ENCODE measurements around the gene DPEP1. TPM values are rescaled to one million over a fixed set of nuclear protein-coding genes. Genes with fewer than 3 reads are reported as not detected.

The DPEP1 gene
- total RNA-seq, 1 donor from 2014 or later: not detected

GRCh38 chr16:89607453-89607852 is 6.0 kb upstream of the DPEP1 start:
- intact Hi-C loops (cut with micrococcal nuclease): no loop called here
- TF ChIP-seq, protein P1, sequence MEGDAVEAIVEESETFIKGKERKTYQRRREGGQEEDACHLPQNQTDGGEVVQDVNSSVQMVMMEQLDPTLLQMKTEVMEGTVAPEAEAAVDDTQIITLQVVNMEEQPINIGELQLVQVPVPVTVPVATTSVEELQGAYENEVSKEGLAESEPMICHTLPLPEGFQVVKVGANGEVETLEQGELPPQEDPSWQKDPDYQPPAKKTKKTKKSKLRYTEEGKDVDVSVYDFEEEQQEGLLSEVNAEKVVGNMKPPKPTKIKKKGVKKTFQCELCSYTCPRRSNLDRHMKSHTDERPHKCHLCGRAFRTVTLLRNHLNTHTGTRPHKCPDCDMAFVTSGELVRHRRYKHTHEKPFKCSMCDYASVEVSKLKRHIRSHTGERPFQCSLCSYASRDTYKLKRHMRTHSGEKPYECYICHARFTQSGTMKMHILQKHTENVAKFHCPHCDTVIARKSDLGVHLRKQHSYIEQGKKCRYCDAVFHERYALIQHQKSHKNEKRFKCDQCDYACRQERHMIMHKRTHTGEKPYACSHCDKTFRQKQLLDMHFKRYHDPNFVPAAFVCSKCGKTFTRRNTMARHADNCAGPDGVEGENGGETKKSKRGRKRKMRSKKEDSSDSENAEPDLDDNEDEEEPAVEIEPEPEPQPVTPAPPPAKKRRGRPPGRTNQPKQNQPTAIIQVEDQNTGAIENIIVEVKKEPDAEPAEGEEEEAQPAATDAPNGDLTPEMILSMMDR (IDR thresholded peaks at IDR 0.05; ENCODE audit: borderline replicate concordance): no peak
- Histone ChIP-seq H3K27me3 (ENCODE audit: low read depth) (peaks cover 67% of the 10 kb centered on the region), H3K4me1 (peaks cover 5% of the 10 kb centered on the region), H3K36me3 (no peaks in the 10 kb centered on the region), H3K4me3 (no peak overlapping the region), H3K27ac (replicated peaks) (no peak overlapping the region), H3K9me3 (replicated peaks) (no peaks in the 10 kb centered on the region)
- DNase-seq: no peak

DNA sequence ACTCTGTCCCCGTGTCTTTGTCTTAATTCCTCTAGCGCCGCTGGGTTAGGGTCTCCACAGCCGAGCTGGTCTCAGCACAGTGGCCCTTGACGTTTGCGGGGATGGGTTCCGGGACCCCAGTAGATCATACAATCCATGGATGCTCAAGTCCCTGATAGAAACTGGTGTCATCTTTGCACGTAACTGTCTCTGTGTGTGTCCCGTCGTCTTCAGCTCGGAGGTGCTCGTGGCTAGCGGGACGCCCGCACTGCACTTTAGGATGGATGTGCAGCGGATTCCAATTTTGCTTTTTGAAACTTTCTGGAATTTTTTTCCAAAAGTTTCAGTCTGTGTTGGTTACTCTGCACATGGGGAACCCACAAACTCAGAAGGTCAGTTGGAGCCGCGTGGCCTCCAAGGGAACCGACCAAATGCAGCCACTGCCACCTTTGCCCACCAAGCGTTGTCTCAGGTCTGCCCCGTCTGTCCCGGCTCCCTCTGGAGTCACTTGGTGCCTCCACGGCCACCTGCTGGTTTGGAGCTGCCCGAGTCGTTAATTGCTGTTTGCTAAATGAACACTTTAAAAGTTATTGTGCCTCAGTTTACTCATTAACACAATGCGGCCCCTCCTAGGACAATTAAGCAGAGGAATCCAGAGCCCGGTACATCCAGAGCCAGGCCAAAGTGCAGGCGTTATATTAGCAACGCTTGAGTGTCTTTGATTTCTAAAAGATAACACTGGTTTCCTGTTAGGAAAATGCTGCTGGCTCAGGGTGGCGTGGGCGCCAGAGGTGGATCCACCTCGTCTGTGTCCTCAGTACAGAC is 5.3 kb upstream of the DPEP1 start:
- Histone ChIP-seq H3K27me3 (ENCODE audit: low read depth) (peaks cover 67% of the 10 kb centered on the region), H3K27ac (replicated peaks) (no peak overlapping the region), H3K4me3 (no peak overlapping the region), H3K4me1 (no peaks in the 10 kb centered on the region), H3K9me3 (replicated peaks) (no peaks in the 10 kb centered on the region), H3K36me3 (no peaks in the 10 kb centered on the region)
- intact Hi-C loops (cut with micrococcal nuclease): no loop called here
- TF ChIP-seq, protein P1 (IDR thresholded peaks at IDR 0.05; ENCODE audit: borderline replicate concordance): no peak
- DNase-seq: no peak

GRCh38 chr16:89610108-89610453 is 3.4 kb upstream of the DPEP1 start:
- Histone ChIP-seq H3K36me3 (no peaks in the 10 kb centered on the region), H3K4me1 (no peaks in the 10 kb centered on the region), H3K9me3 (replicated peaks) (no peaks in the 10 kb centered on the region), H3K27ac (replicated peaks) (no peak overlapping the region), H3K4me3 (no peak overlapping the region), H3K27me3 (ENCODE audit: low read depth) (peaks cover 73% of the 10 kb centered on the region)
- TF ChIP-seq, protein P1 (IDR thresholded peaks at IDR 0.05; ENCODE audit: borderline replicate concordance): no peak
- DNase-seq: no peak
- intact Hi-C loops (cut with micrococcal nuclease): no loop called here

GRCh38 chr16:89612415-89613166 is 851 bp upstream of the DPEP1 start:
- intact Hi-C loops (cut with micrococcal nuclease): no loop called here
- H3K27ac ChIP-seq (replicated peaks): no peak overlapping the region
- peaks cover 10% of the 10 kb centered on the region for H3K4me1 ChIP-seq
- no peaks in the 10 kb centered on the region for H3K36me3 ChIP-seq
- no peaks in the 10 kb centered on the region for H3K9me3 ChIP-seq (replicated peaks)
- DNase-seq: no peak
- H3K27me3 ChIP-seq (ENCODE audit: low read depth): peaks cover 68% of the 10 kb centered on the region
- TF ChIP-seq, protein P1 (IDR thresholded peaks at IDR 0.05; ENCODE audit: borderline replicate concordance): no peak
- no peak overlapping the region for H3K4me3 ChIP-seq

DNA sequence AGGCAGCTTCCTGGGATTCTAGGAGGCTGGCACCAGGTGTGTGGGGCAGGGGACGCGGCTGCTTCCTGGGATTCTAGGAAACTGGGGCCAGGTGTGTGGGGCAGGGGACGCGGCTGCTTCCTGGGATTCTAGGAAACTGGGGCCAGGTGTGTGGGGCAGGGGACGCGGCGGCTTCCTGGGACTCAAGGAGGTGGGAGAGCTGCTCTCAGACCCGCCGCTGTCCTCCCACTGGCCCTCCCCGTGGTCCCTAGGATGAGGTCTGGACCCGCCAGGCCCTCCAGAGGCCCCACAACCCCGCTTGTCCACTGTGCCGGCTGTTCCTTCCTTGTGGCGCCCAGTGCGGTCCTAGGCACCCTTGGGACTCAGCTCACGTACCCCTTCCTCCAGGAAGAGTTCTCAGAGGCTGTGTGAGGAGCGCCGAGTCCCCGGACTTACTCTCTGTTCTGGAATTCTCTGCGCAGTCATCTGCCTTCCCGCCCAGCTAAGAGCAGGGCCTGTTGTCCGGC is 565 bp downstream of the DPEP1 start:
- DNase-seq: no peak
- TF ChIP-seq, protein P1 (IDR thresholded peaks at IDR 0.05; ENCODE audit: borderline replicate concordance): no peak
- Histone ChIP-seq H3K4me3 (no peak overlapping the region), H3K36me3 (no peaks in the 10 kb centered on the region), H3K27me3 (ENCODE audit: low read depth) (peaks cover 67% of the 10 kb centered on the region), H3K27ac (replicated peaks) (no peak overlapping the region), H3K9me3 (replicated peaks) (no peaks in the 10 kb centered on the region), H3K4me1 (peaks cover 10% of the 10 kb centered on the region)
- intact Hi-C loops (cut with micrococcal nuclease): no loop called here
